Stimulated activated CD8-positive, alpha-beta memory T cell treated with anti-CD3 and anti-CD28 coated beads, Interleukin-15, amount 100 ng/mL, for 24 hours (primary cell): Measurements from ENCODE around the gene POMP.
"Not testable (repeated sequence)": the region's sequence is repeated elsewhere in the genome, so short reads cannot be mapped to it uniquely, and the experiment has no call there.

Experiments
- DNase-seq: peaks from one replicate; pipeline ENCODE4 v3.0.0-alpha.2; 2020; ENCODE audit warnings: low read depth

The POMP gene

GRCh38 chr13:28637714-28638355 lies 21.1 kb upstream of the POMP start:
- no peak for DNase-seq

- DNase-seq = no peak
Measured at GRCh38 chr13:28638756-28639155, 20.2 kb upstream of the POMP start.

- DNase-seq = no peak
Measured at GRCh38 chr13:28640861-28641599, 17.9 kb upstream of the POMP start.

GRCh38 chr13:28641600-28641926 lies 17.4 kb upstream of the POMP start:
- no peak for DNase-seq

- DNase-seq = no peak
Measured at GRCh38 chr13:28650284-28650683, 8.6 kb upstream of the POMP start.

- DNase-seq = no peak
Measured at GRCh38 chr13:28651810-28652401, 7.0 kb upstream of the POMP start.

GRCh38 chr13:28653111-28653510 lies 5.8 kb upstream of the POMP start:
- DNase-seq = no peak

- DNase-seq = no peak
Measured at GRCh38 chr13:28654276-28654675, 4.7 kb upstream of the POMP start.

GRCh38 chr13:28655561-28655960 lies 3.4 kb upstream of the POMP start:
- no peak for DNase-seq

GRCh38 chr13:28657784-28658538 lies 969 bp upstream of the POMP start:
- no peak for DNase-seq

- no peak for DNase-seq
Measured at GRCh38 chr13:28658539-28658795, 463 bp upstream of the POMP start.

GRCh38 chr13:28659621-28659970 lies 666 bp downstream of the POMP start:
- DNase-seq = no peak

GRCh38 chr13:28666897-28667488 lies 8.1 kb downstream of the POMP start:
- no peak for DNase-seq

GRCh38 chr13:28671126-28671792 lies 12.3 kb downstream of the POMP start:
- DNase-seq = no peak

- DNase-seq = no peak
Measured at GRCh38 chr13:28678809-28679208, 19.9 kb downstream of the POMP start.

GRCh38 chr13:28679628-28680027 lies 20.7 kb downstream of the POMP start:
- no peak for DNase-seq

GRCh38 chr13:28680541-28680940 lies 21.6 kb downstream of the POMP start:
- DNase-seq = no peak

GRCh38 chr13:28683169-28683568 lies 24.2 kb downstream of the POMP start:
- DNase-seq = not testable (repeated sequence)

GRCh38 chr13:28684257-28684656 lies 25.3 kb downstream of the POMP start:
- no peak for DNase-seq

GRCh38 chr13:28685114-28685513 lies 26.2 kb downstream of the POMP start:
- no peak for DNase-seq

- no peak for DNase-seq
Measured at GRCh38 chr13:28685892-28686291, 27.0 kb downstream of the POMP start.
